ENCODE data around the gene AFAP1L2.

GRCh38 chr10:114406455-114406854 is 2.2 kb upstream of the AFAP1L2 start:
- no peak for TF ChIP-seq CTCF (IDR thresholded peaks at IDR 0.05; ENCODE audit: borderline replicate concordance, extremely low read depth, low read length, poor library complexity, severe bottlenecking)
- TF ChIP-seq EZH2 (IDR thresholded peaks at IDR 0.05; ENCODE audit: borderline replicate concordance, low read depth, low read length, severe bottlenecking): no peak

Data from DND-41 (cell line).